HG03135 (cell line): ENCODE results near the gene TEN1.
A peak's percentile ranks its signal among the peaks of the same experiment; 100 is the strongest.
"Not testable (repeated sequence)": the region's sequence is repeated elsewhere in the genome, so short reads cannot be mapped to it uniquely, and the experiment has no call there.

Source experiments
- ATAC-seq: cut with Tn5 transposase; IDR thresholded peaks from one replicate; pipeline ENCODE4 v1.9.1; 2021; ENCODE audit warnings: mild to moderate bottlenecking, moderate library complexity; ENCODE audit not compliant: unreplicated experiment

The TEN1 gene, protein sequence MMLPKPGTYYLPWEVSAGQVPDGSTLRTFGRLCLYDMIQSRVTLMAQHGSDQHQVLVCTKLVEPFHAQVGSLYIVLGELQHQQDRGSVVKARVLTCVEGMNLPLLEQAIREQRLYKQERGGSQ

DNA sequence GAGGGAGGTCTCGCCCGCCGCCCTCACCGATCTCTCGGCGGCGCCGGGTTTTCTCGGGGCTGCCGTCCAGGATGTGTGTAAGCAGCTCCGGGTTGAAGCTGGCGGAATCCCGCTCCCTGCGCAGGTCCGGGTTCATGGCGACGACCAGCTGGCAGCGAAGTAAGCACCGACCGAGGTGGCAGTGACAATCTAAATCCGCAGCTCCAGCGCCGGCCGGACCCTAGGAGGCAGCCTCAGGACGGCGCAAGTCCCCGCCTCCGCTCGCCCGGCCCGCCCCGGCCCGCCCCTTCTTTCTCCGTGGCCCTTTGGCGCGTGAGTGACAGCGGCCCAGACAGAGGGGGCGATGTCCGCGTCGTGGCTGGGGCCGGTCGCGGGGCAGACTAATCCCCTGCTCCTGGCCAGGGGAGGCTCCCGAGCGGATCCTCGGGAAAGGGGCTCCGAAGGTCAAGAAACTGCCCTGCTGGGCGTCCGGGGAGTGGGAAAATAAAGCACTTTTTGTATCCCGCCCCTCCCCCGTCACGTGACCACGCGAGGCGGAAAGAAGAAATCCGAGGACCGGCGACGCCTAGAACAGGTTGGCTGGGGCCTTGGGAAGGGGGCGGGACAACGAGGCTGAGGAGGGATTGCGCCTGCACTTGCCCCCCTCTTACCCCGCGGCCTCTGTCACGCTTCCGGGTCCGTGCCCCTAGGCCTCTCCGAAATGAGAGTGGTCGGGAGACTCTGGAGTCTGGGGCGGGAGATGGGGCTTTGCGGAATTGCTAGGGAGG is at the start of gene TEN1, which contains the start of gene ACOX1:
TSS of gene TEN1 (plus strand) at position 303 of the 767 bp plus-strand sequence. CDS start 6,953 bp downstream, outside the sequence.
TSS of gene ACOX1 (minus strand) at position 229 of the 767 bp plus-strand sequence. CDS start at position 136, 93 bp downstream.
- ATAC-seq, result peak; percentile 83

GRCh38 chr17:75931062-75931461 is 48.0 kb upstream of the TEN1 start:
- no peak for ATAC-seq

GRCh38 chr17:75932852-75933251 is 46.2 kb upstream of the TEN1 start:
- no peak for ATAC-seq

GRCh38 chr17:75933808-75934207 is 45.2 kb upstream of the TEN1 start:
- ATAC-seq, result no peak

- ATAC-seq, result no peak
These were observed 41.4 kb upstream of the TEN1 start for GRCh38 chr17:75937652-75938051.

DNA sequence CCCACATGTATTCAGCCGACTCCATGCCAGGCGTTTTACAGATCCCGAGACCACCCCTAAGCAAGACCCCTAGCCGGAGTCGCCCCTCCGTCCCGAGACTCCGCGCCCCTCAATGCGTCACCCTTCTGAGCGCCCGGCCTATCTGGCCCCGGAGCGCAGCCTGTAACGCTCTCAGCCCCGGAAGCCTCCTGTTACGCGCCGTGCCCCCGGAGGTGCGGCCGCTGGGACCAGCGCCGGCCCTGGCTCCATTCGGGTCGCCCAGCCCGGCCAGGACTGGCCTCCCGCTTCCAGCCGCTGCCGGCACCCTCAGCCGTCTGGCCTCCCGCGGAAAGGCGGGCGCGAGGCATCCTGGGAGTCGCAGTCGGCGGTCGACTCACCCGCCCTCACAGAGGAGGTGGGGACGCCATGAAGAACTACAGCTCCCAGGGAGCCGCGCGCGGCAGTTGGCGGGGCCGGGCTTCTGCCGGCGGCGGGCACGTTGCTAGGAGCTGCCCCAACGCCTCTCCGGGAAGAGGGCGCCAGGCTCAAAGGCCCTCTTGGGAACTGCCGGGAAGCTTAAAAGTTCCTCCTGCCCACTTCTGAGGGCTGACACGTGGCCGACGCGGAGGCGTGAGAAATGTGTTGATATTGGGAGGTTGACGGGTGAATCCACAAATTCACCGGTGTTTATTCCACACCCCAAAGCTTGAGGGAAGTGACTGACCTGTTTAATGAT is 38.2 kb upstream of the TEN1 start, which contains the start of gene FBF1:
TSS of gene FBF1 (minus strand) at position 316 of the 715 bp plus-strand sequence. CDS start 2,893 bp downstream, outside the sequence.
- ATAC-seq, result peak; percentile 88

DNA sequence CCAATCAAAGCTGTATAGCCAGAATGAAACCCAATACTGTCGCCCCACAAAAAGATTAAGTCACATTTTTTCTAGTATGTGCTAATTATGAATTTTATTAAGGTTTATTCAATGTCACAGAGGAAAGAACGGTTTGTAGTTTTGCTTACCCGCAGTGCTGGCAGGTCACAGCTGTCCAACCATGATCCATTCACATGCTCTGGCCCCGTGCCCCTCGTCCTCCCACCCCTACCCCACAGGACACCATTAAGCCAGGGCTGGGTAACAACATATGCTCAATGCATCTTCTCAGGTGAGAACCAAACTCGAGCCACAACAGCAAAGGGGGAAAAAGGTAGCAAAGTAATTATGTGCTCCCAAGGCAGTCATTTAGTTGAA is 37.6 kb upstream of the TEN1 start:
- no peak for ATAC-seq

DNA sequence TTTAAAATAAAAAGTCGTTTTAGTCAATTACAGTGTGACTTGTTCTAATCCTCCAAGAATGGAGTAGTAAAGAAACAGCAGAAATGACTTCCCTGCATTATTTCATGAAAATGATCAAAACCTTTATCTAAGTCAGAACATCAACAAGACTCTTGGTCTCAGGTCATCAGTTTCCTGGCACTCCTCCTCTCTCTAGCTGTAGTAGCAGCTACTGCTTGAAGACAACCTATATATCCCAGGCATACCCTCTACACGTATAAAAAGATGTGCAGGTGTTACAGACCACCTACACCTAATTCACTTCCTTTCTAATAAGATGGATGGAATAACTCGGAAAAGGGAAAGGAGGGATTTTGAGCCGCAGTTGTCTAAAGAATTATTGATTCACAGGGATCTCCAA is 36.6 kb upstream of the TEN1 start:
- ATAC-seq, result no peak

DNA sequence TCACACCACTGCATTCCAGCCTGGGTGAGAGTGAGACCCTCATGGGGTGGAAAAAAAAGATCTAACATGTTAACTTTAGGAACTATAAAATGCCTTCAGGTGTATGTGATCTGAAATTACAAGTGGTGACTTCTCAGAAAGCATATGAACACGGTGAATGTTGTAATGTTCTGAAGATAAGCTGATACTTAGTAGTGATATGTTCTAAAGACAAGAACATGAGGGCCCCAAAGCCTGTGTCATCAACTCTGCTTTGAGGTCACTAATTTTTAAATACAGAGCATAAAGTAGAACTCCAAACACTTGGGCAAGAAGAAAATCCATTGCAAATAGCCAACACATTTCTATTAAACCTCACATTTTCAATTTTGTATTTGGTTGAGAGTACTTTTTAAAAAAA is 35.5 kb upstream of the TEN1 start:
- no peak for ATAC-seq

DNA sequence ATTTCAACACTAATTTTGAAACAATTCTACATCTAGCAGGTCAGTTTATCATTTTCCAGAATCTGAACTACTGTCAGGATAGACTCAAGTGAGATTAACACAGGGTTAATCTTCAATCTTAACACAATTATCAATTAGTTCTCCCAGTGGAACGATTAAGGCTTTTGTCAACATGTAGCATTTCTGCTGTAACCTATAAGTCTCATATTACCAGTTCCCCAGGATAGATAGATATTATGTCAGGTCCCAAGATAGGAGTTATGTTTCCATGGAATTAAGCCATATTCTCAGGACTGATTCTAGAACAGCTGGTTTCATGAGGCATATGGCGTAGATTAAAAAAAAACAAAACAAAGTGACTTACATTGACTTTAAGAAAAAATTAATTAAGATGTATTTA is 33.8 kb upstream of the TEN1 start:
- ATAC-seq, result no peak

GRCh38 chr17:75950421-75950820 is 28.6 kb upstream of the TEN1 start:
- ATAC-seq, result no peak

- ATAC-seq, result no peak
These were observed 28.0 kb upstream of the TEN1 start for GRCh38 chr17:75950855-75951554.

GRCh38 chr17:75959051-75959838 is 19.8 kb upstream of the TEN1 start:
- no peak for ATAC-seq

DNA sequence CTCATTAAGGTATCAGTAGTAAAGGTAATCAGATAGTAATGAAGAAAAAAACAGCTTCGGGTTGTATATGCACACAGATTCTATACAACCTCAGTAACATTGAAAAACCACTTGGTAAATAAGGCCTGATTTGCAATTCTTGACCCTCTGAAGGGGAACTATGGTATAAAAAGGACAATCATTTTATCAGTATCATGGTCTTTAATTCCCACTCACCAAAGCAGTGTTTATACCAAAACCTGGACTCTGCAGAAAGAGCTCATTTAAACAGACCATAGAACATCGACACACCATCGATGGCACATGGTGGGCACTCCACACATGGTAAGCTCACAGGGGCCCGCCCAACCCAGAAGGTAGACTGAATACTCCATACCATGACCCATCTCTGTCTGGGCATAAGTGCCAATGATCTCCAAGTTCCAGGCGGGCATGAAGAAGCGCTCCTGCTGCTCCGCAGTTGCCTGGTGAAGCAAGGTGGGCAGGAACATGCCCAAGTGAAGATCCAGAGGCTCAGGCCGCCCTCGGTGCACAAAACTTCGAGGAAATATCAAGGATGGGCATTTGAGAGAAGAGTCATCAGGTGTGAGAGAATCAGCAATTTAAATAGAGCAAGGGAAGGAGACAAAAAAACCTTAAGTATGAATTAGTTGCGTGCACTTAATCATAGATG is 19.1 kb upstream of the TEN1 start:
- no peak for ATAC-seq

- no peak for ATAC-seq
These were observed 13.6 kb upstream of the TEN1 start for GRCh38 chr17:75965468-75965867.

- not testable (repeated sequence) for ATAC-seq
These were observed 10.0 kb upstream of the TEN1 start for GRCh38 chr17:75969044-75969443.

DNA sequence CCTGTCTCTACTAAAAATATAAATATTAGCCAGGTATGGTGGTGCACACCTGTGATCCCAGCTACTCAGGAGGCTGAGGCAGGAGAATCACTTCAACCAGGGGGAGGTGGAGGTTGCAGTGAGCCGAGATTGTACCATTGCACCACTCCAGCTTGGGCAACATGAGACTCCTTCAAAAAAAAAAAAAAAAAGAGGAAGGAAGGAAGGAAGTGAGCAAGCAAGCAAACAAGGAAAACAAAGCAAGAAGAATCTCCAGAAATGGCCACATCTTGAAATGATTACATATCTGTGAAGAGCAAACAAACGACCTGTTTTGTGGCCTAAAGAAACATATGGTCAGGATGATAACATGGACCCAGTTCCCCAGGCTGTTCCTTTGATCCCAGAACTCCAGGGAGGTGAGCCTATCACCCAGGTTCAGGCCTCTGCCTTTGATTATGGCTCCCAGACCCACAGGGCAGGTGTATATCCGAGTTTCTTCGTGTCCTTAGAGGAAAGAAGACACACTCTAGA is 9.0 kb upstream of the TEN1 start:
- ATAC-seq, result no peak

DNA sequence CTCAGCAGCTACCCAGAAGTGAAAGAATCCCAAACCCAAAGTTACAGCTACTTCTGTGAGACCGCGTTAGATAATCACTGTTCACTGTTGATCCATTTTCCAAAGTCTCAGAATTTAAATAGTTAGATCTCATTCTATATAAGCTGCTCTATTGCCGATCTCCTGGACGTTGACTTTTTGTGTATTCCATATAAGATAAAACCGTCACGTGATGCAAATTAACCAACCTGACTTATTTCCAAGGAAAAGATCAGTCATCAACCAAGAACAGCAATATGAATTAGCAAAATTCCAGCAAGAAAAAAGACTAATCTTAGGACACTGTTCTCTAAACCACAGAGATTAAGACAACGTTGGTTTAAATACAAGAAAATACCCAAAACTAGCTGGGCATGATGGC is 8.4 kb upstream of the TEN1 start:
- no peak for ATAC-seq

GRCh38 chr17:75975187-75975586 is 3.9 kb upstream of the TEN1 start:
- not testable (repeated sequence) for ATAC-seq

GRCh38 chr17:75975757-75976174 is 3.3 kb upstream of the TEN1 start:
- no peak for ATAC-seq
